Measurements from ENCODE around the gene MPV17L2. TPM values are rescaled to one million over a fixed set of nuclear protein-coding genes. Genes with fewer than 3 reads are reported as not detected.
A peak's percentile ranks its signal among the peaks of the same experiment; 100 is the strongest.

MPV17L2 gene
- total and polyA plus RNA-seq, 2 donors from 2014 or later, result 11.5 to 31.1 TPM

DNA sequence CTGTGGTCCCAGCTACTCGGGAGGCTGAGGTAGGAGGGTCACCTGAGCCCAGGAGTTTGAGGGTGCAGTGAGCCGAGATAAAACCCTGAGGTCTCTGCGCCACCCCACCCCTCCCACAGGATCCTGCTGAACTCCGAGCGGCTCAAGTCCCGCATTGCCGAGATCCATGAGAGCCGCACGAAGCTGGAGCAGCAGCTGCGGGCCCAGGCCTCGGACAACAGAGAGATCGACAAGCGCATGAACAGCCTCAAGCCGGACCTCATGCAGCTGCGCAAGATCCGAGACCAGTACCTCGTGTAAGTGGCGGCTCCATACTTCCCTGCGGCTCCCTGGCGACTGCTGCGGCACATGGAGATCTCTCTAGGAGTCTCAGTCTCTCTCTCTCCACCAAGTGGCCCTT is 26.0 kb upstream of the MPV17L2 start:
- DNase-seq (no peak), FAIRE-seq (no peak)
- H3K36me3 ChIP-seq (ENCODE audit: control insufficient read depth in 2 of 3, insufficient read depth in 3 of 3, low read length in 3 of 3), result peaks cover 8 to 36% (median 11%) of the 10 kb centered on the region in 3 donors
- H3K9ac ChIP-seq (ENCODE audit: low read length in 3 of 3), result no peak overlapping the region
- no peaks in the 10 kb centered on the region for H3K9me3 ChIP-seq (ENCODE audit: control insufficient read depth in 2 of 3, insufficient read depth in 1 of 3, low read length in 3 of 3)
- intact Hi-C loops (cut with DNase I), result no loop called here
- H3K4me1 ChIP-seq (ENCODE audit: control insufficient read depth in 2 of 3, insufficient read depth in 2 of 3, low read depth in 1 of 3, low read length in 3 of 3), result no peaks in the 10 kb centered on the region
- no peaks in the 10 kb centered on the region for H3K27me3 ChIP-seq (ENCODE audit: control insufficient read depth, insufficient read depth, low read length)
- TF ChIP-seq, protein P1, sequence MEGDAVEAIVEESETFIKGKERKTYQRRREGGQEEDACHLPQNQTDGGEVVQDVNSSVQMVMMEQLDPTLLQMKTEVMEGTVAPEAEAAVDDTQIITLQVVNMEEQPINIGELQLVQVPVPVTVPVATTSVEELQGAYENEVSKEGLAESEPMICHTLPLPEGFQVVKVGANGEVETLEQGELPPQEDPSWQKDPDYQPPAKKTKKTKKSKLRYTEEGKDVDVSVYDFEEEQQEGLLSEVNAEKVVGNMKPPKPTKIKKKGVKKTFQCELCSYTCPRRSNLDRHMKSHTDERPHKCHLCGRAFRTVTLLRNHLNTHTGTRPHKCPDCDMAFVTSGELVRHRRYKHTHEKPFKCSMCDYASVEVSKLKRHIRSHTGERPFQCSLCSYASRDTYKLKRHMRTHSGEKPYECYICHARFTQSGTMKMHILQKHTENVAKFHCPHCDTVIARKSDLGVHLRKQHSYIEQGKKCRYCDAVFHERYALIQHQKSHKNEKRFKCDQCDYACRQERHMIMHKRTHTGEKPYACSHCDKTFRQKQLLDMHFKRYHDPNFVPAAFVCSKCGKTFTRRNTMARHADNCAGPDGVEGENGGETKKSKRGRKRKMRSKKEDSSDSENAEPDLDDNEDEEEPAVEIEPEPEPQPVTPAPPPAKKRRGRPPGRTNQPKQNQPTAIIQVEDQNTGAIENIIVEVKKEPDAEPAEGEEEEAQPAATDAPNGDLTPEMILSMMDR (IDR thresholded peaks at IDR 0.05; ENCODE audit: borderline replicate concordance, extremely low read depth, insufficient read depth), result no peak
- no peak overlapping the region for H3K27ac ChIP-seq (ENCODE audit: low read depth in 2 of 2, low read length in 2 of 2)
- no peak overlapping the region for H3K4me3 ChIP-seq (ENCODE audit: low read length in 3 of 3)

DNA sequence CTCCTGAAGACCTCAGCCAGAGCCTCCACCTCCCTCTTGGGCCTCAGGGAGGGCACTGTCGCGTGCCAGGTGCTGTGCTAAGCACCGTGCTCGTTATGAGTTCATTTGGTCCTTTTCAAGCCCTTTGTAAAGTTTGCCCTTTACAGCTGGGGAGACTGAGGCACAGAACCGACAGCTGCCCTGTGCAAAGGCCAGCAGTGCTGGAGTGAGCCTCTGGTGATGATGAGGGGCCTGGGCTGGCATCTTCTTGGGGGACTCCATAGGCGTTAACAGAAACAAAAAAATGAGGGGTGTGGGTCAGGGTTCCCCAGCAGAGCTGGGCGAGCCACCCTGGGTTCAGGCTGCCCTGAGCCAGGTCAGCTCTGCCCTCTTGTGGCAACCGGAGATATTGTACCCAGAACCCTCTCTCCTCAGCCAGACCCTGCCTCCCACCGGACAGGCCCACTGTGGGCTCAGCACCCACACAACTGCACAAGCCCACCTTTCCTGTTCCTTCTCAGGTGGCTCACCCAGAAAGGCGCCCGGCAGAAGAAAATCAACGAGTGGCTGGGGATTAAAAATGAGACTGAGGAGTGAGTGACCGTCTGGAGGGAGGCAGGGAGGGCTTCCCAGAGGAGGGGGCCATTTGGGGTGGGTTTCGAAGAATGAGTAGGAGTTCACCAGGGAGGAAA is 24.9 kb upstream of the MPV17L2 start:
- H3K4me1 ChIP-seq (ENCODE audit: control insufficient read depth in 2 of 3, insufficient read depth in 2 of 3, low read depth in 1 of 3, low read length in 3 of 3), result peaks cover 0 to 1% (median 0%) of the 10 kb centered on the region in 3 donors
- intact Hi-C loops (cut with DNase I), result no loop called here
- TF ChIP-seq, protein P1 (IDR thresholded peaks at IDR 0.05; ENCODE audit: borderline replicate concordance, extremely low read depth, insufficient read depth), result peak; percentile 75
- H3K9ac ChIP-seq (ENCODE audit: low read length in 3 of 3), result no peak overlapping the region
- H3K27me3 ChIP-seq (ENCODE audit: control insufficient read depth, insufficient read depth, low read length), result no peaks in the 10 kb centered on the region
- no peak overlapping the region for H3K27ac ChIP-seq (ENCODE audit: low read depth in 2 of 2, low read length in 2 of 2)
- H3K4me3 ChIP-seq (ENCODE audit: low read length in 3 of 3), result no peak overlapping the region
- no peak for FAIRE-seq
- no peaks in the 10 kb centered on the region for H3K9me3 ChIP-seq (ENCODE audit: control insufficient read depth in 2 of 3, insufficient read depth in 1 of 3, low read length in 3 of 3)
- H3K36me3 ChIP-seq (ENCODE audit: control insufficient read depth in 2 of 3, insufficient read depth in 3 of 3, low read length in 3 of 3), result peaks cover 8 to 25% (median 10%) of the 10 kb centered on the region in 3 donors
- peak in 1 of 5 donors; percentile 47 for DNase-seq

DNA sequence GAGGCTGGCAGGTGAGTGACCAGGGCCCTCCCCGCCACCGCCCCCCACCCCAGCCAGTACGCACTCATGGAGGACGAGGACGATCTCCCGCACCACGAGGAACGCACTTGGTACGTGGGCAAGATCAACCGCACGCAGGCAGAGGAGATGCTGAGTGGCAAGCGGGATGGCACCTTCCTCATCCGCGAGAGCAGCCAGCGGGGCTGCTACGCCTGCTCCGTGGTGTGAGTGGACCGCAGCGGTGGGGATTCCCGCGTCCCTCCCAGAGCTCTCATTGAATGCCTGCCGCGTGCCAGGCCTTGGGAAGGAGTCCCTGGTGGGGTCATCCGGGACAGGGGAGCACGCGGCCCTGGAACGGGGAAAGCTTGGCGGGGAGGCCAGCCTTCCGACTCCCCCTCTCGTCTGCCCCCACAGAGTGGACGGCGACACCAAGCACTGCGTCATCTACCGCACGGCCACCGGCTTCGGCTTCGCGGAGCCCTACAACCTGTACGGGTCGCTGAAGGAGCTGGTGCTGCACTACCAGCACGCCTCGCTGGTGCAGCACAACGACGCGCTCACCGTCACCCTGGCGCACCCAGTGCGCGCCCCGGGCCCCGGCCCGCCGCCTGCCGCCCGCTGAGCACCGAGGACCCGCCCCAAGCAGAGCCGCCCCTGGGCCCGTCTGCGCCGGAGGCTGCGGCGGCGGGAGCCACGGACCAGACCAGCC is 24.2 kb upstream of the MPV17L2 start:
- H3K27me3 ChIP-seq (ENCODE audit: control insufficient read depth, insufficient read depth, low read length), result no peaks in the 10 kb centered on the region
- no peak overlapping the region for H3K9ac ChIP-seq (ENCODE audit: low read length in 3 of 3)
- H3K27ac ChIP-seq (ENCODE audit: low read depth in 2 of 2, low read length in 2 of 2), result no peak overlapping the region
- no peak overlapping the region for H3K4me3 ChIP-seq (ENCODE audit: low read length in 3 of 3)
- DNase-seq (peak in 1 of 5 donors; percentile 36), FAIRE-seq (no peak)
- TF ChIP-seq, protein P1 (IDR thresholded peaks at IDR 0.05; ENCODE audit: borderline replicate concordance, extremely low read depth, insufficient read depth), result no peak
- intact Hi-C loops (cut with DNase I), result no loop called here
- H3K9me3 ChIP-seq (ENCODE audit: control insufficient read depth in 2 of 3, insufficient read depth in 1 of 3, low read length in 3 of 3), result no peaks in the 10 kb centered on the region
- H3K36me3 ChIP-seq (ENCODE audit: control insufficient read depth in 2 of 3, insufficient read depth in 3 of 3, low read length in 3 of 3), result peaks cover 5 to 19% (median 6%) of the 10 kb centered on the region in 3 donors
- H3K4me1 ChIP-seq (ENCODE audit: control insufficient read depth in 2 of 3, insufficient read depth in 2 of 3, low read depth in 1 of 3, low read length in 3 of 3), result peaks cover 0 to 5% (median 0%) of the 10 kb centered on the region in 3 donors
